HS-5 (cell line): ENCODE results near the gene TNS3.
A peak's percentile ranks its signal among the peaks of the same experiment; 100 is the strongest.

ENCODE experiments used
- DNase-seq: peaks from one replicate; pipeline ENCODE4 v3.0.0-alpha.2; 2012; ENCODE audit warnings: low read depth

The TNS3 gene

DNA sequence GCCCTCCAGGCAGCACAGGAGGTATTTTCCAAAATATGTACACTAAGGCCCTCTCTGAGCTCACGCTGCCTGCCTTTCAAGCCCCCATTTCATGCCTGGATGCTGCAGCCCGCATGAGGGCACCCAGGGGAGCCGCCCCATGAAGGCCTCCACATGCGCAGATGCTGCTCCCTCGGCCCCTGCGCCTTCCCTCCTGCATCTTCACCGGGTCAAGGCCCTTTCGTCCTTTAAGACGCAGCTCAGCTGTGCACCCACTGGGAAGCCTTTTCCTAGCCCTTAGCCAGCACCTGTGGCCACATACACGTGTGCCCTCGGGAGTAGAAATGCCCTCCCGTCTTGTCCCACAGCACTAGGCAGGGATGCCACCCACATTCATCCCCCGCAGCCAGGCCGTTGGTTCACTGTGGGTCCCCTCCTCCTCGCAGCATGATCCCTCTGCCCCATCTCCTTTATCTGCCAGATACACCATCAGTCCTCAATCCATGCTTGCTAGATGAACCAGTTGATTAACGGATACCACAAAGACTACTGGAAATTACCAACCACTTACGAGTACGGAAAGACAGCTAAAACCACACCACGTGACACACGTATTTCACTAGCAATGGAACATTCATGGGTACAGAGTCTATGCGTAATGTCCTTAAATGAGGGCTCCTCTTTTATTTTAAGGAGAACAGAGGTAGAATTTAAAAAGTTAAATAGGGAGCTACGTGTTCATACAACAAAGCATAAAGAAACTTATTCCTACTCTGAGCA lies 278.0 kb downstream of the TNS3 start:
- no peak for DNase-seq

DNA sequence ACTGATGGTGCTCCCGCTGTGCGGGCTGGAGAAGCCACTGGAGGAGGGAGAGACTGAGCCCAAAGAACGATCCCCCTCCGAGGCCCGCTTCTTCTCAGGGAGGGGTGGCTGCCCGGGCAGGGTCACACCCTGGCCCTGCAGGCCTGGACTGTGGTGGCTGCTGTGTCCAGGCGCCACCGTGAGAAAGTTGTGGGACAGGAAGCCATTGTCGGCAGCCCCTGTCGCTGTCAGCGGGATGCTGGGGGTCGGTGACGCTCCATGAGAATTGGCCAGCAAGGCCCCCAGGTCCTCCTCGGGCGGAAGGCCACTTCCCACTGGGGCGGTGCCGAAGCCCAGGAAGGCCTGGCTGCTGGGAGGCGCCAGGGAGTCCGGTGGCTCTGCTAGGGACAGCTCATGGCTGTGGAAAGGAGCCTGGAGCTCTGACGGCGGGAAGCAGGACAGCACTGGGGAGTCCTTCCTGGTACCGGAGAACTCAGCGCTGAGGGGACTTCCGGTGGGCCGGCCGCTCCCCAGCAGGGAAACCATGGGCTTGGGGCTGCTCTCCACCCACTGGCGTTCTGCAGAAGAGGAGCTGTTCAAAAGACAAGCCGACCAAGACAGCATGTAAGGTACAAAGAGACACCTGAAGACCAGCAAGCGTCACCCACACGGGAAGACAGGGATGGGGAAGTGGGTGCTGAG lies 278.8 kb downstream of the TNS3 start:
- DNase-seq = no peak

DNA sequence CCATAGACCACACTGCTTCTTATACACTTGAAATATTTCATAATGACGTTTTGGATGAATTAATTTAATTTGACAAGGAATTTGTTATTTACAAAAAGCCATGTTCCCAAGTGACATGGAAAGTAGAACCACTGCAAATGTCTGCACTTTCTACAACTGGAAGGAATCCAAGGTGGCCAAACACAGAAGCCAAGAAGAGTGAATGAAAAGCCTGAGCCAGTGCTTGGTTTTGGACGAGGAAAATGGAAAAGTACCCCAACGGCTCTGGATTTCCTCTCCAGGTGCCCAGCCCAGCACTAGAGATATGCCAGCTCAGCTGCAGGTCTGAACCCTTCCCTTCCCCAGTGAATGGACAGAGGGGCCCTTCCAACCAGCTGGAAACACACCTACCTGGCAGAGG lies 279.4 kb downstream of the TNS3 start:
- DNase-seq = no peak

DNA sequence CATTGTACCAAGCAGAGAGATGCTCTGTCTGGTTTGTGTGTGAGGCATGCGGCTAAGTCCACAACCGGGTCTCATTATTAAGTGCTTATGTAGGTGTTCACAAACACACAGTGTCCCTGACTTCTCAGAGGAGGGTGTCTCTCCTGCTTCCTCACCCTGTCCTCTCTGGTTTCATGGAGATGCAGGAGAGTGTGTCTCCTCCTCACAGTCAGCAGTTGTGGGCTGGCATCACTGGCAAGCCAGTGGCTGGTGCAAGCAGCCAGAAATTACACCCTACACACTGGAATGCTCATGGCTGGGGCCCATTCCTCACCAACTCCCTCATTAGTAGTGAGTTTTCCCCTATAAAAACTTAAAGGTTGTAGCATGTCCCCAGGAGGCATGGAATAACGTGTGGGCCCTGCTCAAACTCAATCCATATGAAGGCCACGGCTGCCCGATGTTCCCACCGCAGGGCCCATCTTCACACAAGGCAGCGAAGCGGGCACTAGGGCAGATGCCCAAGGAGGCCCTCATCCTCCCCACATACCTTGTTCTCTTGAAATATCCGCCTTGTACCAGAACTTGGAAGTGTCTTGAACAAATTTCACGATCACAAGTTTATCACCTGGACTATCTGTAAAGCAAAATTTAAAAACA lies 280.1 kb downstream of the TNS3 start:
- DNase-seq = no peak

DNA sequence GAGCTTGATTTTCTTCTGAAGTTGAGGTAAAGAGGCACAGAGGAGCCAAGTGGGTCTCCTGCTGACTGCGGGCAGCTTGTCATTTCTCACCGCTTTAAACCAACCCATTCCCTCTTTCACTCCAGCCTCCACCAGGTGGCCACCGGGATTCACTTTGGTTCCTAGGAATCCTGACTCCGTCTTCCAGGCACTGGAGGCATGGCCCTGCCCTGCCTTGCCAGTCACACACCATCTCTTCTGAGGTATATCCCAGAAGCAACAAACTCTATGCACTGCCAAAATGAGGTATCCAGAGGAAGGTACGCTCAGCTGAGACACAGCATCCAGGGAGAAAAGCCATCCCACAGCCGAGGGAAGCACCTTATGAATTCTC lies 280.8 kb downstream of the TNS3 start:
- no peak for DNase-seq

DNA sequence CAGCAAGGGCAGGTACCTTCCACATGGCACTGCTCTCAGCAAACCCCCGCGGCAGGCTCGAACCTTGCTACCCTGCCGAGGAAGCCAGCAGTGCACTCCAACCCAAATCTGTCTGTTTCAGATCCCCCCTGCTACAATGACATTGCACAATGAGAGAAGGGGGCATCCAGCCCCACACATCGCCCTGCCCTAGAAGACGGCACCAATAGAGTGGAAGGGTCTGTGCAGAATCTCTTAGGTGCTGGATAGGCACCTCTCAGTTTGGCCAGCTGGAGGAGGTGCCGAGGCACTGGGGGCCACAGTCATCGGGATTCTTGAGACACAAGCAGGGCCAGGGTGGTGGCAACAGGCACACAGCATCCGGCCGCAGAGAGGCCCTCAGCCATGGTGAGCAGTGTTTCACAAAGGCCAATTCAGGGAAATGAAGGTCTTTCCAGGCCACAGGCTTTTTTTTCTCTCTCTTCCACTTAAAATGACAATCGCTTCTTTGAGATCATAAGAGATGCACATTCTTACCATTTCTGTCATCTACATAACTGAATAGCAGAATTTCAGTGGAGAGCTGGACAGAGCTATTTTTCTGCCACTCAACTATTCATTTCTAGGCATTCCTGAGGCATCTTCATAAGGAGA lies 281.3 kb downstream of the TNS3 start:
- DNase-seq = no peak

DNA sequence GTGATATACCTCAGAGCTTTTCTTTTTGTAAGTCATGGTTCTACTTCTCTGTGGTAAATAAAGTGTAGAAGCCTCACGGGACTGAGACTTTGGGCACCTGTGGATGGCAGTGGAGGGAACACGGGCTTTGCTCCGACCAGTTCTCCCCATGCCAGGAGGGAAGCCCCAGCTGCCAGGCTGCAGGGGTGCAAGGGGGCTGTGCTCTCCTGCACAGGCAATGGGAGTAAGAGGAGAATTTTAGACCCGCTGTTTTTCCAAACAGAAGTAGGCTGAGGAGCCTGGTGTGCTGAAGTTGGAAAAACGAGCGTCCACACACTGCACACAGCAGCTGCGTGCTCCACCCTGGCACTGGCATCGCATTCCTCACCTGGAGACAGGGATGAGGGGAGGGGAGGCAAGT lies 282.4 kb downstream of the TNS3 start:
- DNase-seq = no peak

DNA sequence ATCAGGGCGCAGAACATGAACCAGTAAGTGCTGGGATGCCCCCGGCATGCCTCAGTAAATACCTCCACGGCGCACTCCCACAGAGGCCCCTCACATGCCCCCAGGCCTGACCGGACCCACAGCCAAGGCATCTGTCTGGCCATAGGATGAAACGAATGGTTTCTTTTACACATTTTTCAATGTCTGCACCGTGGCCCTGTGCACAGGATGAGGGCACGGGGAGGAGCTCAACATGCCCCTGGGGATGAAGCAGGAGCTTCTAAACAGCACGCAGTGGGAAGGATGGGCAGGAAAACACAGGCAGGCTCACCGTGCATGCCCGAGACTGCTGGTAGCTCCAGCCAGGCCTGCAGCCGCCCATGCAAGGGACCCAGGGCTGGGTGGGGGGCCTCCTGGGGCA lies 283.3 kb downstream of the TNS3 start:
- no peak for DNase-seq

DNA sequence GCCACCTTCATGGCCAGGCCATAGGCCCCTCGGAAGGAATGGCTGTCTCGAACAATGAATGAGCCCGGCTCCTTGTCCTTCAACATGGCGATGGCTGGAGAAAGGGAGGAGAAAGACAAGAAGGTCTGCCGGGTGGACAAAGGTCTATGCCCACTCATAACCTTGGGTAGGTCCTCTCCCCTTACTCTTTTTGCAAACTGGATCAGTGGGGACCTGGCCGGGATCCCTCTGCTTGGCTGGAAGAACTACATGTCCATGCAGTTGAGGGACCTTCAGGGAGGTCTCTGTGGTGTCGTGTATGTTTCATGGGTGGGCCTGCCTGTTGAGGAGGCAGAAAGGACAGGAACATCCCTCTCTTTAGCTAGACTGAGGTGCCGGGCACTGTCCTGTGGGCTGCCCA lies 284.8 kb downstream of the TNS3 start:
- no peak for DNase-seq

DNA sequence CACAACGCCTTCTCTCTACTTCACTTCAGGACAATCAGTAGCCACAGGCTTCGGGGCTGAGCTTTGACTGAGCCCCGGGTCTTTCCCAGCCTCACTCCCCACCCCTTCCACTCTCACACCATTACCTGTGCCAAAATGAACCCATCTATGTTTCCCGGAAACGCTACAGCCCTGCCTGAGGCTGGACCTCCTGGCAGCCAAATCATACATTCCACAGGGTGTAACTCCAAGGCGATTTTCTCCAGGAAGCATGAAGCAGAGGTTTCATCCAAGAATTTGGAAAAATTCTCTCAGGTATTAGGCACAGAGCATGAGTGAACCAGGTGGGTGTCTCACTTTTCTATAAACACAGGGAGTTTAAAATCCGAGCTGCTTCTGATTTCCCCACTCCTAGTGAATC lies 286.3 kb downstream of the TNS3 start:
- no peak for DNase-seq

DNA sequence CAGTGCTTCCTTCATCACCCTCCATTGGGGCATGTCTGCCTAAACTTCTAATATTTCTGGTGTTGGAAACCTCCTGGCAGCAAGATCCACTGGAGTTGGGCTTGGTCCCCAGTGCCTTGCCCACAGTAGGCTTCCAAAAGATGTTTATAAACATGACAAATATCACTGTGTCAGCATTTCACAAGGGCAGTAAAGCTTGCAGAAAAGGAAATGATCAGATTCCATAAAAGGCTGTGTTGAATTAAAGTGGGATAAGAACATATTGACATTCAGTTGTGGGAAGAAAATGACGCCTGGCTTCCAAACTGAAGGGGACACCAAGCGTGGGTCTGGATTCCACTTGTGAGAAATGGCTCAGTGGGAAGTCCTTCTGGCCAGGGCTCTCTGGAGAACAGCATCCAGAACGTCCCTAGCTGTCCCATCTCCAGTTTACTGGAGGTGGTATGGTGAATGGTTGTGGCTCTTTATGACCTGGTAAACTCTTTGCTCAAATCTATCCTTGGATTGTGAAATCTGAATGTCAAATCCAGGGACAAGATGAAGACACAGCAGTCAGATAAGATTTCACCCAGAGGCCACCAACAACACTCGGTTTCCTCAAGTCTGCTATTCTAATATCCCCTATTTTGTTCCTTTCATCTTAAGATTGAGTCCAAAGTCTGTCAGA lies 287.2 kb downstream of the TNS3 start:
- DNase-seq = no peak

DNA sequence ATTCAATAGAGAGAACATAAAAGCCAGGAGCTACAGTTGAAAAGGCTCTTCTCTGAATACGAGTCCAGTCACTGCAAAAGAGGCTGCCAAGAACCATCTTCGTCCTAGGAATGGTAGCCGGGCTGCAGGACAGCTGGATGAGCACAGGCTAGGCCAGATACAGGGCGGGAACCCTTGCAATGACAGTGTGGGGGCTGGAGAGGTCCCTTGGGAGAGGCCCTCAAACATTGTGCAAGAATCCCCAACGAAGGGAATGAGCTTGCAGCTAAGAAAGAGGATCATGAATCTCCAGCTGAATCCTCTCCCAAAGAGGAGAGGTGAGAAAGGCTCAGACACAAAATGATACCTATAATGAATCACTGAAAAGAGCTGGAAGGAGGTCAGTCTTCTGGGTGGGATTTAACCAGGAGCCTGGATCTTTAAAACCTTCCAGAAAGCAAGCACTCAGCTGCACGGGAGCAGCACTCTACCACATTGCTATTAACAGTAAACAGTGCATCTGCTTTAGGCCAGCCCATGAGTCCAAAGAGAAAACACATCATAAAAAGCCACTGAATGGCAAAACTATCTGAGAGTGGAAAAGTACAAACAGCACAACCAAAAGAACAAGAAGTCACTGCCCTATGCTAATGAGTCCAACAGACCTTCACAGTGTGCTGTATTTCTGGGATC lies 287.9 kb downstream of the TNS3 start:
- no peak for DNase-seq

DNA sequence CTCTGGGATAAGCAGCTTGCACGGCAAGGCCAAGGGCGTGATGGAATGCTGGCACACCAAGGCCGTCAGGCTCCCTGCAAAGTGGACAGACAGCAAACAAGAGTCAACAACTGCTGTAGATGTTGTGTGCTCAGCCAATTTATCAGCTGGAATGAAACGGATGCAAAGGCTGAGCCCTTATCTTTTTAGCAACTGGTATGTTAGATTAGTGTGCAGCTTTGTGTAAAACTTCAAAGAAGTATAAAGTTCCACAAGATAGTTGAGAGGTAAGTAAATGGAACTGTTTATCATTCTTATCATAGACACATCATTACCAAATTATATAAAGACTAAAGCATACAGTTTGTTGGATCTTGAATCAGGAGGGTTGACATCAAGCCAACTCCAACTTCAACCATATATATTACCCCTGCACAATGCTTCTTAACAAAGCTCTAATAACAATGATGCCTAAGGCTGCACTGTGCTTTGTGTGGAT lies 289.0 kb downstream of the TNS3 start:
- no peak for DNase-seq

DNA sequence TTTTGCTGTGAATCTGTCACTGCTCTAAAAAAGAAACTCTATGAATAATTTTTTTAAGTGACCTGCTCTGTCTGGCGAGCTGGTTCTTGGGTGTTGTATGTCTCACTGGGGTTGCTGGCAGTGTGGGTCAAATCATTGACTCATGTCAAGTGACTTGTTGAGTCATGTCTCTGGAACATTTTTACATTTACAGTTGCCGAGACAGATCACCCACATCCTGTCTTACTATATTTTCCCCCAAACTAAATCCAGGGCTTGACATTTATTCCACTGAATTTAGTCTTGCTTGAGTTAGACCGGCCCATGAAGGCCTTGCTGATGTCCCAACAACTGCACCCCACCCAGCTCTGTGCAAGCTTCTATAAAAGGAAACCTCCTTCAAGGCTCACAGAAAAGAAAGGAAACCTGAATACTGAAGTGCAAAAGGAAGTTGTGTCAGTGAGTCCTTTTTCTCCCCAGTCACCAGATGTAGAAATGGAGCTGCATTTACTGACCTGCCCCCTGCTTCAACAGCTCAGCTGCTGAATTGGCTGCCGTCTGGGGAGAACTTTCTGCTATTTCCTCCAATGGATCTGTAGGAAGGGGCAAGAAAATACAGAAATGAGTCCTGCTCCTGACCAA lies 290.3 kb downstream of the TNS3 start:
- DNase-seq = peak; percentile 98

DNA sequence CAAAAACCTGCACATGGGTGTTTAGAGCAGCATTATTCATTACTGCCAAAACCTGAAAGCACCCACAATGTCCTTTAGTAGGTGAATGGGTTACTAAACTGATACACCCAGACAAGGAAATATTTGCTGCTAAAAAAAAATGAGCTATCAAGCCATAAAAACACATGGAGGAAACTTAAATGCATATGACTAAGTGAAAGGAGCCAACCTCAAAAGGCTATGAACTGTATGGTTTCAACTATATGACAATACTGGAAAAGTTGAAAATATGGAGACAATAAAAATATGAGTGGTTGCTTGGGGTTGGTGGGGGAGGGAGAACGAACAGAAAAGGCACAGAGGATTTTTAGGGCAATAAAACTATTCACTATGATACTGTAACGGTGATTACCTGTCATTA lies 291.0 kb downstream of the TNS3 start:
- DNase-seq = no peak

DNA sequence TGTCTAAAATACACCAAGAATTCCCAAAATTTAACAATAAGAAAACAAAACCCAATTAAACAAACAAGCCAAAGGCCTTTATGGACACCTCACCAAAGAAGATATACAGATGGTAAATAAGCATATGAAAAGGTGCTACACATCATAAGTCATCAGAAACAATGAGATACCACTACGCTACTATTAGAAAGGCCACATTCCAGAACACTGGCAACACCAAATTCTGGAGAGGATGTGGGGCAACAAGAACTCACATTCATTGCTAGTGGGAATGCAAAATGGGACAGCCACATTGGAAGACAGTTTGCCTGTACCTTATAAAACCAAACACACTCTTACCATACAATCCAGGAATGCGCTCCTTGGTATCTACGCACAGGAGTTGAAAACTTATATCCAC lies 291.4 kb downstream of the TNS3 start:
- DNase-seq = no peak

DNA sequence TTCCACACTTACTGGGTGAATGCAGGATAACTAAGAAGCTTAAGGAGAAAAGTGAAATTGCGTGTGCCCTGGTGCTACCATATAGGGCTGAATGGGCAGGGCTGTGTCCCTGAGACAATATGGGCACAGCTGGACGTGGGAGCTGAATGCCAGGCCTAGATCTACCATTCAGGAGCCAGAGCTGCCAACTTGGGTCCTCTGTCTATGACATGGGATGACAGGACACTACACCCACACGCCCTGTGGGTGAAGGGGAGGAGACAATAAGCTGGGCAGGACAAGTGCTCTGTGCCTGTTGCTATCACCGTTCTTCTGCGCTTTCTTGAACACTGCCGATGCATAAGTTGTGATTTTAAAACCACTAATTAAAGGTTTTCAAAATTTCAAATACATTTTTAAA lies 293.9 kb downstream of the TNS3 start:
- no peak for DNase-seq

DNA sequence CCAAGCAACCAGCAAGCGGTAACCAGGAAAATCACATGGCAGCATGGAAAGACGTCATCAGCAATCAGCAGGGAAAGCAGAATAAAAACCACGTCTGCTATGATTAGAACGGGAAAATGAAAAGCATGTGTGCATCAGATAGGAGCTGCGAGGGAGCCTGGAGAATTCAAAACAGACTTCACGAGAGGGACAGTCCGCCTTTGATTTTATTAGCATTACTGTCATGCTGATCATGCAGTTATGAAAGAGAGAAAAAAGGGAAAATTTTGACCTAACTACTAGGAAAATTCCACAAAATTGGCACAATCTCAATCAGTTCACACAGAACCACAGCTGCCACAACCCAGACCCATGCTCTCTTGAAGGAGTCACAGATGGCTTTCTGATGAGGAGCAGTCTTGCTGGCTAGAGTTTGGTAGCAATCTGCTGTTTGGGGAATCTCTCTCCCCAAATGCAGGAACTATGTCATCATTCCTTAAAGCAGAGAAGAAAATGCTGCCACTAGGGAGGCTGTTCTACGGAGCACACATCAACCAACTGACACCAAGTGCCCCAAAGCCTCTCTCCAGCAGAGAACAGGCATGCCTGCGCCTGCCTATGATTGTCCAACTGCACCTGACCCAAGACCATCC lies 295.9 kb downstream of the TNS3 start:
- DNase-seq = peak; percentile 28

DNA sequence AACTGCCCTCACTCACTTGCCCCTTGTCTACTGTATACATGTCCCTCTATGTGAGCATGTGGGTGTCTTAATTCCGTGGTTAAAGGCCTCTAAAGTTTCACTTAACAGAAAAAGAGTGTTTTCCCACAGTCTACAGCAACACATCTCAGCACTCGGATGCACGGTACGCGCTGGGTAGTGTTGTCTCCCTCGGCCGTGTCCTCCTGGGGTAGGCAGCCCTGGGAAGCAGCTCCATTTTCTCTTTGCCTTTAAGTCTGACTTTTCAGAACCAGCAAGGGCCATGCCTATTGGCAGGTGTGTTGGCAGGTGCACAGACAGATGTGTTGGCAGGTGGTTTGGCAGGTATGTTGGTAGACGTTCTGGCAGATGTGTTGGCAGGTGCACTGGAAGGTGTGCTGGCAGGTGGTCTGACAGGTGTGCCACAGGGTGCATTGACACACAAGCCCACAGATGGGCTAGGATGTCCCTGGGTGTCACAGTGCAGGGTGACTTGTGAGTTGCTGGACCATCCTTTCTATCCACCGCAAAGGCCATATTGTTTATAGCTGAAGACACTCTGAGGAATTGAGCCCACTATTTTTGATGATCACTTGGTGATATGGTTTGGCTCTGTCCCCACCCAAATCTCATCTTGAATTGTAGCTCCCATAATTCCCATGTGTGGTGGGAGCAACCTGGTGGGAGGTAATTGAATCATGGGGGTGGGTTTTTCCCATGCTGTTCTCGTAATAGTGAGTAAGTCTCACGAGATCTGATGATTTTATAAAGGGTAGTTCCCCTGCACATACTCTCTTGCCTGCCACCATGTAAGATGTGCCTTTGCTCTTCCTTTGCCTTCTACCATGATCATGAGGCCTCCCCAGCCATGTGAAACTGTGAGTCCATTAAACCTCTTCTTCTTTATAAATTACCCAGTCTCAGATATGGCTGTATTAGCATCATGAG lies 296.9 kb downstream of the TNS3 start:
- DNase-seq = no peak
